ENCODE results near the gene CTSA.
A peak's percentile ranks its signal among the peaks of the same experiment; 100 is the strongest.

GRCh38 chr20:45945678-45946148, 54.6 kb downstream of the CTSA start:
- TF ChIP-seq CTCF (IDR thresholded peaks at IDR 0.05) (peak in 1 of 6 experiments; percentile 32), POLR2A (IDR thresholded peaks at IDR 0.05) (peak in 1 of 2 donors; percentile 62)
